ENCODE results near the gene VAV2. TPM values are rescaled to one million over a fixed set of nuclear protein-coding genes. Genes with fewer than 3 reads are reported as not detected.
A peak's percentile ranks its signal among the peaks of the same experiment; 100 is the strongest.

Gene VAV2
- total RNA-seq, 1 donor from 2014 or later = 24.4 TPM

GRCh38 chr9:134027561-134027960, 35.4 kb upstream of the VAV2 start:
- DNase-seq (ENCODE audit: extremely low spot score, unreplicated experiment) = no peak
- H3K4me1 Mint-ChIP-seq (ENCODE audit: unreplicated experiment) = peaks cover 10% of the 10 kb centered on the region
- H3K27ac Mint-ChIP-seq (ENCODE audit: unreplicated experiment) = no peak overlapping the region
- TF ChIP-seq CTCF (IDR thresholded peaks at IDR 0.05) = no peak
- no peaks in the 10 kb centered on the region for H3K9me3 Mint-ChIP-seq (ENCODE audit: unreplicated experiment)
- H3K36me3 Mint-ChIP-seq (ENCODE audit: unreplicated experiment) = peaks cover 13% of the 10 kb centered on the region
- H3K27me3 Mint-ChIP-seq (ENCODE audit: unreplicated experiment) = no peaks in the 10 kb centered on the region
- no peak overlapping the region for H3K4me3 Mint-ChIP-seq (ENCODE audit: unreplicated experiment)

DNA sequence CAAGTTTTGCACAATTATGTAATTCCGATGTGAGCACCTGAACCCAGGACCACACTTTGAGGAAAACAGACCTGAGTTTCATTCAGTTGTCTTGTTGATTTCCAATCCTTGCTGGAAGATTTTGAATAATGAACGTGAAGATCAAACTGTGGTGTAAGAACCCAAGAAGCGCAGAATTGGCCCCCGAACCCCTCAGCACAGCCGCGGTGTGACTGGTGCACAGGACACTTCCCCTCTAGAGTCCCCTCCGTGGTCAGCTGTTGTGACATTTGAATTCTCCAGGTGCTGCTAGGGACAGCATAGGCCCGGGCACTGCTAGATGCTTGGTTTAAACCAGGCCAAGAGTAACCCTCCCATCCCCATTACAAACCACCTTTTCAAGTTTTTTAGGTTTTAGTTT, 34.9 kb upstream of the VAV2 start:
- peaks cover 11% of the 10 kb centered on the region for H3K36me3 Mint-ChIP-seq (ENCODE audit: unreplicated experiment)
- H3K27ac Mint-ChIP-seq (ENCODE audit: unreplicated experiment) = no peak overlapping the region
- H3K27me3 Mint-ChIP-seq (ENCODE audit: unreplicated experiment) = no peaks in the 10 kb centered on the region
- no peaks in the 10 kb centered on the region for H3K9me3 Mint-ChIP-seq (ENCODE audit: unreplicated experiment)
- no peak for DNase-seq (ENCODE audit: extremely low spot score, unreplicated experiment)
- H3K4me3 Mint-ChIP-seq (ENCODE audit: unreplicated experiment) = peak overlapping the region; percentile 53
- TF ChIP-seq CTCF (IDR thresholded peaks at IDR 0.05) = no peak
- H3K4me1 Mint-ChIP-seq (ENCODE audit: unreplicated experiment) = peaks cover 10% of the 10 kb centered on the region

- no peaks in the 10 kb centered on the region for H3K9me3 Mint-ChIP-seq (ENCODE audit: unreplicated experiment)
- peaks cover 10% of the 10 kb centered on the region for H3K4me1 Mint-ChIP-seq (ENCODE audit: unreplicated experiment)
- no peak for TF ChIP-seq CTCF (IDR thresholded peaks at IDR 0.05)
- H3K27ac Mint-ChIP-seq (ENCODE audit: unreplicated experiment) = peak overlapping the region; percentile 14
- H3K27me3 Mint-ChIP-seq (ENCODE audit: unreplicated experiment) = no peaks in the 10 kb centered on the region
- peak overlapping the region; percentile 75 for H3K4me3 Mint-ChIP-seq (ENCODE audit: unreplicated experiment)
- DNase-seq (ENCODE audit: extremely low spot score, unreplicated experiment) = no peak
- peaks cover 11% of the 10 kb centered on the region for H3K36me3 Mint-ChIP-seq (ENCODE audit: unreplicated experiment)
These were observed 34.5 kb upstream of the VAV2 start for GRCh38 chr9:134026581-134026980.

GRCh38 chr9:134025606-134026541, 33.8 kb upstream of the VAV2 start:
- Mint-ChIP-seq H3K36me3 (ENCODE audit: unreplicated experiment) (peaks cover 9% of the 10 kb centered on the region), H3K27ac (ENCODE audit: unreplicated experiment) (peak overlapping the region; percentile 14), H3K4me3 (ENCODE audit: unreplicated experiment) (peak overlapping the region; percentile 75), H3K27me3 (ENCODE audit: unreplicated experiment) (no peaks in the 10 kb centered on the region), H3K4me1 (ENCODE audit: unreplicated experiment) (peaks cover 10% of the 10 kb centered on the region), H3K9me3 (ENCODE audit: unreplicated experiment) (no peaks in the 10 kb centered on the region)
- DNase-seq (ENCODE audit: extremely low spot score, unreplicated experiment) = peak; percentile 84
- TF ChIP-seq CTCF (IDR thresholded peaks at IDR 0.05) = peak; percentile 24

DNA sequence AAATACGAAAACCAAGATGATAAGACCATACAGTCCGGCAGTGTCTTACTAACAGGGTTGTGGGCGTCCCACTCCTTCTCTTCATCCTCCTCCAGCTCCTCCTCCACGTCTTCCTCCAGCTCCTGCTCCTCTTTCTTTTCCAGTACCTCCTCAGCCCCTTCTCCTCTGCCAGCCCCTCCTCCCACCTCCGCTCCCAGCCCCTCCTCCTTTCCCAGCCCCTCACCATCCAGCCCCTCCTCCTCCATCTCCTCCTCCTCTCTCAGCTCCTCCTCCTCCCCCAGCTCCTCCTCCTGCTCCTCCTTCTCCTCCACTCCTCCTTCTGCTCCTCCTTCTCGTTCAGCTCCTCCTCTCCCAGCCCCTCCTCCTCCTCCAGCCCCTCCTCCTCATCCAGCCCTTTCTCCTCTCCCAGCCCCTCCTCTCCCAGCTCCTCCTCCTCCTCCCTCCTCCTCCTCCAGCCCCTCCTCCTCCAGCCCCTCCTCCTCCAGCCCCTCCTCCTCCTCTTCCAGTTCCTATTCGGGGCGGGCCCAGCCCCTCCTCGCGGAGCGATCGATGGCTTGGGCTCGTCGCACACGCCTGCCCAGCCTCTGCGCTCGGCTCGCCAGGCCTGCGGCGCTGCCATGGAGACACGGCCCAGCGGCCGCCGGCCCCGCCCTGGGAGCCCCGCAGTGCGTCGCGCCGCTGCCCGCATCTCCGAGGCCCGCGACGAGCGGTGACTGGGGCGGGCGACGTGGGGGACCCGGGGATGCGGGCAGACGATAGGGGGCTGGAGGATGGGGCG, 32.9 kb upstream of the VAV2 start, which contains the start of gene BRD3OS:
BRD3OS (plus strand) TSS at position 654 of the 778 bp plus-strand sequence. CDS start 1,267 bp downstream, outside the sequence.
- Mint-ChIP-seq H3K4me1 (ENCODE audit: unreplicated experiment) (peaks cover 10% of the 10 kb centered on the region), H3K4me3 (ENCODE audit: unreplicated experiment) (peak within 1 kb of the TSS; percentile 75), H3K36me3 (ENCODE audit: unreplicated experiment) (peaks cover 7% of the 10 kb centered on the region), H3K27me3 (ENCODE audit: unreplicated experiment) (no peaks in the 10 kb centered on the region), H3K9me3 (ENCODE audit: unreplicated experiment) (no peaks in the 10 kb centered on the region), H3K27ac (ENCODE audit: unreplicated experiment) (peak within 1 kb of the TSS; percentile 29)
- DNase-seq (ENCODE audit: extremely low spot score, unreplicated experiment) = peak; percentile 99
- no peak for TF ChIP-seq CTCF (IDR thresholded peaks at IDR 0.05)
